PC-3 (cell line): Measurements from ENCODE around the gene SIM2. TPM values are rescaled to one million over a fixed set of nuclear protein-coding genes. Genes with fewer than 3 reads are reported as not detected.
A peak's percentile ranks its signal among the peaks of the same experiment; 100 is the strongest.

Experiments
- ATAC-seq: fragments of 200-7000 bp; cut with Tn5 transposase; 2 replicates; pipeline ENCODE4 v1.9.1; 2020; ENCODE audit warnings: mild to moderate bottlenecking, moderate library complexity
- Bru-seq: library from RNA; stranded (reverse); fragments of 400-500 nt; gene quantifications from one replicate; lab custom pipeline; 2021; lab: Mats Ljungman, UMichigan
- BruChase-seq, 2 experiments: library from RNA; stranded (reverse); fragments of 400-500 nt; gene quantifications; one replicate each; lab custom pipeline; 2021; lab: Mats Ljungman, UMichigan
- BruUV-seq: library from RNA; stranded (reverse); fragments of 400-500 nt; replicated peaks from 2 replicates; lab custom pipeline; 2021; lab: Mats Ljungman, UMichigan
- CTCF ChIA-PET: fragments of 300-600 bp; sonication (Branson Sonifier 250); formaldehyde crosslinking; loops from one replicate; lab custom pipeline; 2022; ENCODE audit warnings: antibody characterized with exemption; lab: Charles Lee
- POLR2A ChIA-PET: fragments of 300-600 bp; sonication (Branson Sonifier 250); formaldehyde crosslinking; loops from one replicate; lab custom pipeline; 2022; ENCODE audit warnings: antibody characterized with exemption; ENCODE audit not compliant: unreplicated experiment; lab: Charles Lee
- DNase-seq: peaks from one replicate; pipeline ENCODE4 v3.0.0-alpha.2; 2015
- H2AFZ ChIP-seq: fragments of 300-600 bp; sonication (generic); 2 replicates; pipeline ENCODE4 v1.6.0; 2016; ENCODE audit warnings: antibody characterized with exemption, low read length
- H3F3A ChIP-seq: fragments of 300-600 bp; sonication (generic); one replicate; pipeline ENCODE4 v1.6.0; 2017; ENCODE audit warnings: antibody characterized with exemption, low read length, control low read depth, mild to moderate bottlenecking; ENCODE audit not compliant: unreplicated experiment
- H3K27ac ChIP-seq: fragments of 300-600 bp; sonication (generic); 2 replicates; pipeline ENCODE4 v1.5.1; 2016; ENCODE audit warnings: mild to moderate bottlenecking, low read length
- H3K27me3 ChIP-seq: fragments of 300-600 bp; sonication (generic); 2 replicates; pipeline ENCODE4 v1.6.1; 2016; ENCODE audit warnings: low read length, mixed read lengths
- H3K36me3 ChIP-seq: fragments of 300-600 bp; sonication (generic); 2 replicates; pipeline ENCODE4 v1.6.1; 2016; ENCODE audit warnings: low read depth, mixed run types, low read length, mixed read lengths
- H3K4me1 ChIP-seq: fragments of 300-600 bp; sonication (generic); 2 replicates; pipeline ENCODE4 v1.5.1; 2016; ENCODE audit warnings: low read length; ENCODE audit not compliant: insufficient read depth
- H3K4me2 ChIP-seq: fragments of 300-600 bp; sonication (generic); 2 replicates; pipeline ENCODE4 v1.6.0; 2016; ENCODE audit warnings: low read length
- H3K4me3 ChIP-seq: fragments of 300-600 bp; sonication (generic); 2 replicates; pipeline ENCODE4 v1.5.1; 2016; ENCODE audit warnings: mild to moderate bottlenecking, low read length, mixed read lengths
- H3K79me2 ChIP-seq: fragments of 300-600 bp; sonication (generic); 2 replicates; pipeline ENCODE4 v1.6.1; 2017; ENCODE audit warnings: low read length, mixed read lengths
- H3K9ac ChIP-seq: fragments of 300-600 bp; sonication (generic); 2 replicates; pipeline ENCODE4 v1.6.0; 2016; ENCODE audit warnings: mild to moderate bottlenecking, low read length
- H3K9me2 ChIP-seq: fragments of 300-600 bp; sonication (generic); replicated peaks from 2 replicates; pipeline ENCODE4 v1.6.1; 2016; ENCODE audit warnings: mixed run types, low read length, mixed read lengths
- H3K9me3 ChIP-seq: fragments of 300-600 bp; sonication (generic); 2 replicates; pipeline ENCODE4 v1.6.1; 2016; ENCODE audit warnings: low read length, mixed read lengths
- H4K20me1 ChIP-seq: fragments of 300-600 bp; sonication (generic); 2 replicates; pipeline ENCODE4 v1.6.1; 2016; ENCODE audit warnings: low read length, mixed read lengths
- EZH2 ChIP-seq: fragments of 300-600 bp; sonication (generic); IDR thresholded peaks from one replicate; pipeline ENCODE4 v1.6.1; 2017; ENCODE audit warnings: antibody characterized with exemption, mild to moderate bottlenecking, low read length; ENCODE audit not compliant: unreplicated experiment
- EZH2phosphoT487 ChIP-seq: fragments of 300-600 bp; sonication (generic); IDR thresholded peaks from 2 replicates; pipeline ENCODE4 v1.6.1; 2018; ENCODE audit warnings: mild to moderate bottlenecking, antibody characterized with exemption, low read length, borderline replicate concordance
- intact Hi-C: fragments of 100-400 bp; cut with micrococcal nuclease; formaldehyde crosslinking; loops from 2 replicates; pipeline ENCODE4 v1.9.0; 2023
- long read RNA-seq: library from polyadenylated mRNA; unstranded; transcript quantifications from one replicate; pipeline ENCODE4 v2.0.0, GENCODE V29; 2021; ENCODE audit not compliant: unreplicated experiment
- total RNA-seq: library from RNA; depleted of rRNA; stranded (reverse); fragments of >200 nt; gene quantifications from 2 replicates; pipeline ENCODE4 v1.2.3, GENCODE V29; 2014; rRNA removed
- TF ChIP-seq, protein P1 (sequence below): fragments of 300-600 bp; sonication (generic); conservative IDR thresholded peaks from 2 replicates; pipeline ENCODE4 v1.5.1; 2017; ENCODE audit warnings: antibody characterized with exemption, low read depth, mild to moderate bottlenecking, low read length

SIM2 gene, protein sequence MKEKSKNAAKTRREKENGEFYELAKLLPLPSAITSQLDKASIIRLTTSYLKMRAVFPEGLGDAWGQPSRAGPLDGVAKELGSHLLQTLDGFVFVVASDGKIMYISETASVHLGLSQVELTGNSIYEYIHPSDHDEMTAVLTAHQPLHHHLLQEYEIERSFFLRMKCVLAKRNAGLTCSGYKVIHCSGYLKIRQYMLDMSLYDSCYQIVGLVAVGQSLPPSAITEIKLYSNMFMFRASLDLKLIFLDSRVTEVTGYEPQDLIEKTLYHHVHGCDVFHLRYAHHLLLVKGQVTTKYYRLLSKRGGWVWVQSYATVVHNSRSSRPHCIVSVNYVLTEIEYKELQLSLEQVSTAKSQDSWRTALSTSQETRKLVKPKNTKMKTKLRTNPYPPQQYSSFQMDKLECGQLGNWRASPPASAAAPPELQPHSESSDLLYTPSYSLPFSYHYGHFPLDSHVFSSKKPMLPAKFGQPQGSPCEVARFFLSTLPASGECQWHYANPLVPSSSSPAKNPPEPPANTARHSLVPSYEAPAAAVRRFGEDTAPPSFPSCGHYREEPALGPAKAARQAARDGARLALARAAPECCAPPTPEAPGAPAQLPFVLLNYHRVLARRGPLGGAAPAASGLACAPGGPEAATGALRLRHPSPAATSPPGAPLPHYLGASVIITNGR
- total RNA-seq, result 71.2 and 104 TPM in 2 replicates
- Bru-seq, nascent RNA, result percentile 99 among the genes with signal in this experiment
- BruChase-seq, experiment 1, labeled RNA remaining after a 6-hour chase, result percentile 96 among the genes with signal in this experiment
- BruChase-seq, experiment 2, labeled RNA remaining after a 2-hour chase, result percentile 99 among the genes with signal in this experiment
- long read RNA-seq, full-length matches to known transcripts, result 82 of 631 reads
- long read RNA-seq, partial matches to known transcripts, result 147 of 631 reads
- long read RNA-seq, other reads (novel, unspliced or antisense), result 402 of 631 reads

DNA sequence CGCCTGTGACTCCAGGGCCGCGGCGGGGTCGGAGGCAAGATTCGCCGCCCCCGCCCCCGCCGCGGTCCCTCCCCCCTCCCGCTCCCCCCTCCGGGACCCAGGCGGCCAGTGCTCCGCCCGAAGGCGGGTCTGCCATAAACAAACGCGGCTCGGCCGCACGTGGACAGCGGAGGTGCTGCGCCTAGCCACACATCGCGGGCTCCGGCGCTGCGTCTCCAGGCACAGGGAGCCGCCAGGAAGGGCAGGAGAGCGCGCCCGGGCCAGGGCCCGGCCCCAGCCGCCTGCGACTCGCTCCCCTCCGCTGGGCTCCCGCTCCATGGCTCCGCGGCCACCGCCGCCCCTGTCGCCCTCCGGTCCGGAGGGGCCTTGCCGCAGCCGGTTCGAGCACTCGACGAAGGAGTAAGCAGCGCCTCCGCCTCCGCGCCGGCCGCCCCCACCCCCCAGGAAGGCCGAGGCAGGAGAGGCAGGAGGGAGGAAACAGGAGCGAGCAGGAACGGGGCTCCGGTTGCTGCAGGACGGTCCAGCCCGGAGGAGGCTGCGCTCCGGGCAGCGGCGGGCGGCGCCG lies at the start of gene SIM2:
SIM2 (plus strand) TSS at position 135 of the 565 bp plus-strand sequence. CDS start 632 bp downstream, outside the sequence.
- CTCF ChIA-PET, result no interaction called here
- peak within 1 kb of the TSS; percentile 96 for H3K9ac ChIP-seq
- H2AFZ ChIP-seq, result peak within 1 kb of the TSS; percentile 91

DNA sequence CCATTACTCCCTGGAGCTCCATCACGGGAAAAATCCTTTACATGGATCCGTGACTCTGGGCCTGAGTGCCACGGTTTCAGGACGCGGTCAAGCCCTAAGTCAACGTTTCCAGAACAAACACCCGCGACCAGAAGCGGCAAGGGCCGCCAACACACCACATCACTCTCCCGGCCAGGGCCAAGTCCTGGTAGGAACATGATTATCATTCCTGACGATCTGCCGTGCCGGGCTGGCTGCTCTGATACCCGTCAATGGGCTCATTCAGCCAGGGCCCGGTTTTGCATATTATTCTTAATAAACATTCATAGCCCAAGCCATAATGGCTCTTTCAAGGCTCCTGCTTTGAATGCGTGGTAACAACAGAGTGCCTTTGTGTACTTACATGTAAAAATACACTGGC lies 44.6 kb upstream of the SIM2 start:
- no TSS peak for BruUV-seq

More for the DNA sequence above, at the start of gene SIM2:
- no peaks in the 10 kb centered on the region for H3F3A ChIP-seq
- TF ChIP-seq, protein P1, sequence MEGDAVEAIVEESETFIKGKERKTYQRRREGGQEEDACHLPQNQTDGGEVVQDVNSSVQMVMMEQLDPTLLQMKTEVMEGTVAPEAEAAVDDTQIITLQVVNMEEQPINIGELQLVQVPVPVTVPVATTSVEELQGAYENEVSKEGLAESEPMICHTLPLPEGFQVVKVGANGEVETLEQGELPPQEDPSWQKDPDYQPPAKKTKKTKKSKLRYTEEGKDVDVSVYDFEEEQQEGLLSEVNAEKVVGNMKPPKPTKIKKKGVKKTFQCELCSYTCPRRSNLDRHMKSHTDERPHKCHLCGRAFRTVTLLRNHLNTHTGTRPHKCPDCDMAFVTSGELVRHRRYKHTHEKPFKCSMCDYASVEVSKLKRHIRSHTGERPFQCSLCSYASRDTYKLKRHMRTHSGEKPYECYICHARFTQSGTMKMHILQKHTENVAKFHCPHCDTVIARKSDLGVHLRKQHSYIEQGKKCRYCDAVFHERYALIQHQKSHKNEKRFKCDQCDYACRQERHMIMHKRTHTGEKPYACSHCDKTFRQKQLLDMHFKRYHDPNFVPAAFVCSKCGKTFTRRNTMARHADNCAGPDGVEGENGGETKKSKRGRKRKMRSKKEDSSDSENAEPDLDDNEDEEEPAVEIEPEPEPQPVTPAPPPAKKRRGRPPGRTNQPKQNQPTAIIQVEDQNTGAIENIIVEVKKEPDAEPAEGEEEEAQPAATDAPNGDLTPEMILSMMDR, result no peak
- TF ChIP-seq EZH2phosphoT487 (no peak), EZH2 (no peak)
- peak within 1 kb of the TSS; percentile 95 for H3K4me3 ChIP-seq
- H4K20me1 ChIP-seq, result peaks cover 39% of the 10 kb centered on the region
- H3K9me2 ChIP-seq, result no peaks in the 10 kb centered on the region
- ATAC-seq, result peak; percentile 65
- intact Hi-C loops, result loop anchor here (1.0 kb wide), 3 partner anchors 23 to 112 kb away; no protein-coding TSS in a partner anchor
- H3K4me2 ChIP-seq, result peak within 1 kb of the TSS; percentile 92
- peak within 1 kb of the TSS; percentile 84 for H3K27ac ChIP-seq
- peak; percentile 92 for DNase-seq
- H3K36me3 ChIP-seq, result peaks cover 13% of the 10 kb centered on the region
- POLR2A ChIA-PET, result no interaction called here
- peaks cover 19% of the 10 kb centered on the region for H3K4me1 ChIP-seq
- BruUV-seq, result no TSS peak
- H3K27me3 ChIP-seq, result no peaks in the 10 kb centered on the region
- H3K79me2 ChIP-seq, result peaks cover 78% of the 10 kb centered on the region
- no peaks in the 10 kb centered on the region for H3K9me3 ChIP-seq

More for the DNA sequence above, 44.6 kb upstream of the SIM2 start:
- H3F3A ChIP-seq, result no peaks in the 10 kb centered on the region
- intact Hi-C loops, result no loop called here
- no peaks in the 10 kb centered on the region for H4K20me1 ChIP-seq
- peaks cover 13% of the 10 kb centered on the region for H3K4me1 ChIP-seq
- no peak overlapping the region for H2AFZ ChIP-seq
- POLR2A ChIA-PET, result no interaction called here
- CTCF ChIA-PET, result no interaction called here
- H3K27ac ChIP-seq, result no peak overlapping the region
- no peaks in the 10 kb centered on the region for H3K79me2 ChIP-seq
- no peaks in the 10 kb centered on the region for H3K9me3 ChIP-seq
- no peaks in the 10 kb centered on the region for H3K9me2 ChIP-seq
- H3K36me3 ChIP-seq, result no peaks in the 10 kb centered on the region
- no peak for ATAC-seq
- H3K4me2 ChIP-seq, result no peak overlapping the region
- H3K4me3 ChIP-seq, result no peak overlapping the region
- DNase-seq, result no peak
- TF ChIP-seq, protein P1, result no peak
- no peak for TF ChIP-seq EZH2phosphoT487
- no peak for TF ChIP-seq EZH2
- no peak overlapping the region for H3K9ac ChIP-seq
- H3K27me3 ChIP-seq, result no peaks in the 10 kb centered on the region
